H54 (cell line): ENCODE data around the gene CMYA5.
"Not testable (repeated sequence)": the region's sequence is repeated elsewhere in the genome, so short reads cannot be mapped to it uniquely, and the experiment has no call there.

Experiments used
- DNase-seq: peaks from one replicate; pipeline ENCODE4 v3.0.0; 2011; ENCODE audit warnings: low spot score, mixed read lengths; ENCODE audit not compliant: insufficient read length
- FAIRE-seq: peaks from 3 replicates; lab custom pipeline; 2011; peaks lifted over from hg19 to GRCh38; lab: Jason Lieb, UNC
- POLR2A ChIP-seq: IDR thresholded peaks from 2 replicates; pipeline ENCODE4 v1.6.1; 2011; ENCODE audit warnings: low read depth, mild to moderate bottlenecking, low read length

Gene CMYA5

DNA sequence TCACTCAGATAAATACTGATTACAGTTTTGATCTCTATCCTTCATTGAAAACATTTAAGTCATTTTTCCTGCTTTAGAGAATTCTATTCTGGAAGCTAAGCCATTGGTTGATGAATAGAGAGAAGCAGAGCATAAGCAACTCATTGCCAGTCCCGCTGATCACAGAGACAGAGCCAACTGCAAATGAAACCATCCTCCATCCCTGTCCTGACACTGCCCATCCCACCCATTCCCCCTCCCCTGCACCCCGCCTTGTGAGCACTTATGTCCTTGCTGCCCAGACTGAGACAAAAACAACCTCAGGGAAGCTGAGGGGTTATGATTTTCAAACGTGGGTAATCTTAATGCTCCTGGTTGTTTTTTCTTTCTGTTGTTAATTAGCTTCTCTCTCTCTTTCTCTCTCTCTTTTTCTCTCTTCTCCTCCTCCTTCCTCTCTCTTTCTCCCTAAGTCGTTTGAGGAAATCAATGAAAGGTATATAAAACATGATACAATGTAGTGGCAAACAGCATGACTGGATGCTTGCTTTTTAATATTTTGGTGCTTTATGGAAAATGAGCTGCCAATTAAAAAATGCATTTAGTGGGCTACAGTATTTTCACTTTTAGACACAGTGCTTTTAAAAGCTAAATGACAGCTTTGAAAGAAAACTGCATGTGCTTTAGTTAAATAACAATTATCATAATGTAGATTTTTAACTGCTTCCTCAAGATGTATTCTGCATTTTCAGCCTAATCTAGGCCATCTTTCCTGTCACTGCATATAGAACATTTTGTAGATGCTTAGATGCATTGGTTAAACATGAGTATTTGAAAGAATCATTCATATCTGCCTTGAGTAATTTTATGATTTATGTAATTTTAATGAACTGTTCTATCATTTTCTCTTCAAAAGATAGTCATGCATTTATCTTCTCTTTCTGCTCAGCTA lies 57.3 kb downstream of the CMYA5 start:
- DNase-seq (no peak), FAIRE-seq (no peak)
- no peak for TF ChIP-seq POLR2A

DNA sequence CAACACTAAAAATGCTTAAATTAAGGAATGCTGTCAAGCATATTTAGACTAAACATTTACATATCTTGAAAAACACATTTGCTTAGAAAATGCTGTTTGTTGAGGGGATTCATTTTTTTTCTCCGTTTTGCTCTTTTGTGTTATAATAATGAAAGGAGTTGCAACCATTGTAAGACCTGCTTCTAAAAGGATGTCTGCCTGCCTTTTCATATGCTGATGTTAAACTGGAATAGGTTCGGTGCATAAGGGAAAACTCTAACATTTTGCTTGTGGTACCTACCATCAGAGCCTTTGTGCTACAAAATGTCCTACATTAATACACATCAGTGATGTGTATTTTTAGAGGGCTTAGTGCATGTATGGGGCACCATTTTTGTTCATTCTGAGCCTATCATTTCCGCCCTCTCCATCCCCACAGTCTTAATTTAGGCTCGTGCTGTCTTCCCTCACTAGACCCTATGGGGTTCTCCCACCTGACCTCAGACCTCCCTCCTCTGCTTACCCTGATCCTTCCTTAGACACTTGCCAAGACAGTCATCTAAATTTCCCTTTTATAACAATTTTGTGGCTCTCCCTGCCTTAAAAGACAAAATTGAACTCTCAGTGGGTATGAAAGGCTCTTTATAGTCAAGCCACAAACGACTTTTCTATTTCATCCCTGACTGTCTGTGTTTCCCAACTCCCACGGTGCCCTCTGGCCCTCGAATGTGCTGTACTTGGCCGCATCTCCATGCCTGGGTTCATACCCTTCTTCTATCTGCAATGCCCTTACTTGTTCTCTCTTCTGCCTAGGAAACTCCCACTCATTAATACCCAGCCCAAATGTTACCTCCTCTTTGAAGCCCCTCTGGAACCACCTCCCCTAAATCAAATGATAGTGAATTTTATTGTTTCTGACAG lies 61.2 kb downstream of the CMYA5 start:
- DNase-seq (no peak), FAIRE-seq (no peak)
- no peak for TF ChIP-seq POLR2A

DNA sequence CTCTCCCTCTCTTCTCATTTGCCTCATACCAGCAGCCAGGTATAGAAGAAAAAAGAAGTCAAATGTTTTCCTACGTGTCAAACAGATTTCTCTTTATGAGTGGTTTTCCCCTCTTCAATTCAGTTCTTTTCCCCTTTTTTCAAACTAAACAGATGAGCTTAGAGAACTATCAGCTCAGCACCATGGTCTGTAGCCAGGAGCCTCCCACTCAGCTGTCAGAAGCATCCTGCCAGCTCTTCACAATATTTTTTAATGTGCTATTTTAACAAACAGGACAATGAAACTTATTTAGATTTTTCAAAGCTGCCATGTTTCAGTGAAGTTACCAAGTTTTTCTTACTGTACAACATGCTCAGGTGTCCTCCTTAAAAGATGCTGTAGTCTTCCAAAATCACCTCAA lies 63.5 kb downstream of the CMYA5 start:
- FAIRE-seq, result no peak
- TF ChIP-seq POLR2A, result no peak
- DNase-seq, result no peak

DNA sequence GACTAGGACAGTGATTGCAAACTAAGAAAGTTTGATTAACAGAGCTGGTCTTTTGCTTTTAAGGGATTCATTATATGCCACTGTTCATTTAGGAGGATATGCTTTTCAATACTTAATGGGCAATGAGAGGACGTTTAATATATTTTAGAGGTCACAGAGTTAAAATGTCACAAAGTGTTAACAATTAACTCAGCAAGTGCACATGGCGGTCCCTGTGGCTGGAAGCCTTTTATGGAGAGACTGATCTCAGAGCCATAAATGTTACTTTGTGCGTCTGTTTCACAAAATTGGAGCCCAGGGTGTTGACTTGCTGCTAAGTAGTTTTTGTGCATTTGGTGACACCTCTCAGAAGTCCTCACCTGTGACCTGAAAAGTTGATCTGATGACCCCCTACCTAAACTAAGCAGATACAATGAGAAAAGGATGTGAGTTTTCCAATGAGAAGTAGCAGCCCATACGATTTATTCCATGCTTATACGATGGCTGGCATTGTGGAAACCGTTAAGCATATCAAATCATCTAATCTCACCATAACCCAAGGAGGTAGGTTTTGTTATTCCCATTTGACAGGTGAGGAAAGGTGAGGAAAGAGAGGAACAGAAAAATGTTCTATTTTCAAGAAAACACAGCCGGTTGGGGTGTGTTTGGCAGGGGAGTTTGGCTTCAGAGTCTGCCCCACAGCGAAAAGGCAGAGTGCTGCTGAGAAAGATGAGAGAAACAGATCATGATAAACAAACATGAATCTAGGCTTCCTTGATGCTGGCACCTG lies 64.4 kb downstream of the CMYA5 start:
- DNase-seq, result no peak
- FAIRE-seq, result no peak
- no peak for TF ChIP-seq POLR2A

DNA sequence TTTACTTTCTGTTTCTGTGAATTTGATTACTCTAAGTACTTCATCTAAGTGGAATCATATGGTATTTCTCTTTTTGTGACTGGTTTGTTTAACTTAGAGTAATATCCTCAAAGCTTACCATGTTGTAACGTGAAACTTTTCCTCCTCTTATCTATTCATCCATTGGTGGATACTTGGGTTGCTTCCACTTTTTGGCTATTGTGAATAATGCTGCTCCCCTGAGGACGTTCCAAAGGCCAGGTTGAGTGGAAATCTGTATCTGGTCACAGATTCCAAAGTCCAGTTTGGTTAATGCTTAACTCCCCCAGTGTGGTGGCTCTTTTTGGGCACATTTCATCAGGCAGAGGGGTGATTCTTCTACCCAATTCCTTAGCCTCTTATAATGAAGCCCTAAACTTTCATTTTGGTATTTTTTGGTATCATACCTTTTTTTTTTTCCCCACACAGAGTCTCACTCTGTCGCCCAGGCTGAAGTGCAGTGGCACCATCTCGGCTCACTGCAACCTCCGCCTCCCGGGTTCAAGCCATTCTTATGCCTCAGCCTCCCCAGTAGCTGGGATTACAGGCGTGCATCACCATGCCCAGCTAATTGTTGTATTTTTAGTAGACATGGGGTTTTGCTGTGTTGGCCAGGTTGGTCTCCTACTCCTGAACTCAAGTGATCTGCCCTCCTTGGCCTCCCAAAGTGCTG lies 65.4 kb downstream of the CMYA5 start:
- no peak for TF ChIP-seq POLR2A
- DNase-seq (no peak), FAIRE-seq (no peak)

DNA sequence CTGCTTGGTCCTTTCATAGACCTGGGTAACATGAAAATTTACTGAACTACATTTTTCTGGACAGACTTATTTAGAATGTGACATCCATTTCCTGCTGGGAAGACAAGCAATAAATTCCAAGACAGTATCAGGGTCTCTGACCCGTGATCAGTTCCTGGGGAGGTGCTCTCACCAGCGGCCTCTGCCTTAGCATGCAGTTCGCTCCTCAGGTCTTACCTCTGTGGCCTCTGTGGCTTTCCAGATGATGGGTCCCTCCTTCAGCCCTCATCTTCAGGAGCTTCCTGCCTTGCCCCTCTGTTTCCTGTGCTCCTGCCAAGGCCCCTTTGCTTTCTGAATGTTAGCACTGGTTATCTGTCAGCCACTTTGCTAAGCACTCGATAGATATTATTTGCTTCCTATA lies 66.4 kb downstream of the CMYA5 start:
- DNase-seq (no peak), FAIRE-seq (no peak)
- TF ChIP-seq POLR2A, result no peak

DNA sequence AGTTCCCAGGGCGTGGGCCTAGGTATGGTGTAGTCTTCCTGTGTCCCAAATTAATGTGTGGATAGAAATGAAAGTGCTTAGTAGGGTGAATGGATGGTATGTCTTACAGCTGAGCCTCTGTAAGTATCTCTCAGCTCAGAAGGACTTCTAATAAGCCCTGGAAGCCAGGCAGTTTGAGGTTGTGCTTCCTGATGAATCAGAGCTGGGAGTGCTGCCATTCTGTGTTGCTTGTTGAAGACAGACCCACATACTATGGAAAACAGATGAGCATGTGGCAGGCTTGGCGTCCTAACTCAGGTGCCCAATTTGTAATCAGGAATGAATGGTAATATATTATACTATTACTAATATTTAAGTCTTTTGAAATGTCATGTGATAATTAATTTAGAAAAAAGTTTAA lies 69.8 kb downstream of the CMYA5 start:
- peak; percentile 89 for FAIRE-seq
- peak; percentile 14 for DNase-seq
- no peak for TF ChIP-seq POLR2A

DNA sequence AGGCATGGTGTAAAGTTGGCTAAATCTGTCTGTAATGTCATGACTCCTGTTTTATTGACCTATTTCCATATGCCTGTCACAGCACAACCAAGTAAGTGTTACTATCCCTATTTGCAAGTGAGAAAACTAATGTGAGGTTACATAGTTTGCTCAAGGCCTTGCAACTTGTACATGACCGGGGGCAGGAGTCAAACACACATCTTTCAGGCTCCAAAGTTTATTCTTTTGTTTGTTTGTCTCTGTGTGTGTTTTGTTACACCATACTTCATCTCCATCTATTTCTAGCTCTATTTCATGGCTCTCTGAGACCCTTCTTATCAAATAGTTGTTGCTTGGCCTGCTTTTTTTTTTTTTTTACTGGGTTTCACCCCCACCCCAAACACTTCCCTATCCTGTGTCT lies 70.2 kb downstream of the CMYA5 start:
- FAIRE-seq (no peak), DNase-seq (no peak)
- no peak for TF ChIP-seq POLR2A

DNA sequence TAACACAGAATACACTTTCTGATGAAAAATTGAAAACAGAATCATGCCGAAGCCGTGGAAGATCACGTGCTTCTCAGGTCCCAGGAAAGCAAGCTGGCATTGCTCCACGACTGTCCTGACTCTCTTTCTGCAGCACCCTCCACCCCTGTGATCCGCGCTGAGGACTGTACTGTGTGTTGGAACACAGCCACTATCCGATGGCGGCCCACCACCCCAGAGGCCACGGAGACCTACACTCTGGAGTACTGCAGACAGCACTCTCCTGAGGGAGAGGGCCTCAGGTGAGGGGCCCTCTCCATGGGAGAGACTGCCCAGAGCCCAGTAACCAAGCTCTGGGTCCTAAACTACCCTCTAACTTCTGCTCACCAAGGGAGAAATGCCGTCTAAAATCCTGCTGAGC lies 73.3 kb downstream of the CMYA5 start:
- FAIRE-seq (no peak), DNase-seq (no peak)
- no peak for TF ChIP-seq POLR2A

DNA sequence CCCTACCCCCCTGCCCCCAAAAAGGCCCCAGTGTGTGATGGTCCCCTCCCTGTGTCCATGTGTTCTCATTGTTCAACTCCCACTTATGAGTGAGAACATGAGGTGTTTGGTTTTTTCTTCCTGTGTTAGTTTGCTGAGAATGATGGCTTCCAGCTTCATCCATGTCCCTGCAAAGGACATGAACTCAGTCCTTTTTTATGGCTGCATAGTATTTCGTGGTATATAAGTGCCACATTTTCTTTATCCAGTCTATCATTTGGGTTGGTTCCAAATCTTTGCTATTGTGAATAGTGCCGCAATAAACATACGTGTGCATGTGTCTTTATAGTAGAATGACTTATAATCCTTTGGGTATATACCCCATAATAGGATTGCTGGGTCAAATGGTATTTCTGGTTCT lies 74.5 kb downstream of the CMYA5 start:
- DNase-seq, FAIRE-seq: not testable (repeated sequence)

DNA sequence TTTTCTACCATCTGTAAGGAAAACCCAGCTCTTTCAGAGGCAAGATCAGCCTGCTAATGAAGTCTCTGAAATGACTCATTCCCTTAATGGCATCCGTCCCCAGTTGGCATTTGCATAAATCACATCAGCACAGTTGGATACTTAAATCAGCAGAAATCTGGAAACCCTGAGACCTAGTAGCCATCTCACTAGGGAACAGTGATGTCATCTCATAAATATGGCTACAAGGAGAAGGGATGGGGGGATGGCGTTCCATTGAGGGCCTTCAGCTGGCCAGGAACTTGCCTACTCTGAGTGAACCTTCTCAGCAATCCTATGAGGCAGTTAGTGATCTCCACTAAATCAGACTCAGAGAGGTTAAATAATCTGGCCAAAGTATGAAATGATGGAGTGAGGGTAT lies 81.8 kb downstream of the CMYA5 start:
- DNase-seq (peak; percentile 12), FAIRE-seq (no peak)
- TF ChIP-seq POLR2A, result no peak

DNA sequence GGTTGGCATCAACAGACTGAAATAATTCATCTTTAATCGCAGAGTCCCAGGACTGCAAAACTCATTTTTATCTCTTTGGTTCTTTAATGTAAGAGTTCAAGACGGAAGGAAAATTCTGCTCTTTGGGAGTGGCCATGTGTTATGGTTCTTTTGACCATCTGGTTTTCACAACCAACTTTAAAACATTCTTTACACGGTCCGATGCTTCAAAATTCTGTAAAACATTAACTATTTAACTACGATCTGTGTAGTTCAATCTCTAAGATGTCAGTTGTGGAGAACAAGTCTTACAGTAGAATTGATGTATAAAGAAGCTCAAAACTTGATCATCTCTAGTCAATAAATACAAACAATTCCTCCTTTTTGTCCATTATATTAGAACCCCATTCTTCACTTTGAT lies 83.0 kb downstream of the CMYA5 start:
- FAIRE-seq, result no peak
- DNase-seq, result no peak
- TF ChIP-seq POLR2A, result no peak

DNA sequence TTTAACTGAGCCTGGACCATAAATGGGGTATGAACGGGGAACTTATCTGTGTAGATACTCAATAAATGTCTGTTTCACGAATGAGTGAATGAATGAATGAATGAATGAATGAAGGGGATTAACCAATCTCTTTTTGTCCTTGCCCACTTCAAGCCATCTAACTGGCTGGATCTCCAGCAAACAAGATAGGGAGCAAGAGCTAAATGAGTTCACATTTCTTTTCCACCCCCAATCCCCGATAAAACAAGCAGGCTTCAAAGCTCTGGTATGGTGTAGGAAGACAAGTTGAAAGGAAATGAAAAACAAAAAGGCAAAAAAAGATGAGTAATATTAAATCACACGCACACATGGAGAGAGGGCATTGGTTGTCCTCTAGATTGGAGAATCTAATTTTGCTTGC lies 84.0 kb downstream of the CMYA5 start:
- TF ChIP-seq POLR2A, result no peak
- no peak for DNase-seq
- no peak for FAIRE-seq
